Activated gamma-delta T cell treated with anti-CD3 and anti-CD28 coated beads, Interleukin-2, amount 50 U/mL, for 16 hours (primary cell): Measurements from ENCODE around the gene SPEF1.

ENCODE experiments used
- DNase-seq: peaks from one replicate; pipeline ENCODE4 v3.0.0-alpha.2; 2020; ENCODE audit warnings: low read depth

SPEF1 gene

GRCh38 chr20:3748073-3748472, 33.2 kb downstream of the SPEF1 start:
- DNase-seq = no peak

GRCh38 chr20:3747471-3747870, 33.8 kb downstream of the SPEF1 start:
- no peak for DNase-seq

- DNase-seq = no peak
Observed at GRCh38 chr20:3745686-3746173, 35.5 kb downstream of the SPEF1 start.

- DNase-seq = peak; percentile 42
Observed at GRCh38 chr20:3744806-3745685, 36.2 kb downstream of the SPEF1 start.

- no peak for DNase-seq
Observed at GRCh38 chr20:3744037-3744436, 37.2 kb downstream of the SPEF1 start.

- DNase-seq = no peak
Observed at GRCh38 chr20:3743251-3743650, 38.0 kb downstream of the SPEF1 start.

GRCh38 chr20:3741836-3742458, 39.3 kb downstream of the SPEF1 start:
- DNase-seq = no peak

GRCh38 chr20:3740615-3741301, 40.5 kb downstream of the SPEF1 start:
- no peak for DNase-seq

- no peak for DNase-seq
Observed at GRCh38 chr20:3739926-3740451, 41.3 kb downstream of the SPEF1 start.

GRCh38 chr20:3739054-3739925, 42.0 kb downstream of the SPEF1 start:
- DNase-seq = no peak

GRCh38 chr20:3738111-3739053, 42.9 kb downstream of the SPEF1 start:
- DNase-seq = no peak

- DNase-seq = no peak
Observed at GRCh38 chr20:3735768-3736167, 45.5 kb downstream of the SPEF1 start.

- DNase-seq = no peak
Observed at GRCh38 chr20:3734111-3734843, 47.0 kb downstream of the SPEF1 start.

GRCh38 chr20:3733119-3733995, 47.9 kb downstream of the SPEF1 start:
- no peak for DNase-seq

GRCh38 chr20:3732327-3733118, 48.7 kb downstream of the SPEF1 start, which contains the start of gene HSPA12B:
HSPA12B (plus strand) TSS chr20:3732685; CDS start chr20:3738675, 5,990 bp downstream.
- DNase-seq = no peak

- no peak for DNase-seq
Observed at GRCh38 chr20:3731944-3732326, 49.3 kb downstream of the SPEF1 start.

- DNase-seq = no peak
Observed at GRCh38 chr20:3730803-3731672, 50.2 kb downstream of the SPEF1 start.
